HepG2 (cell line): ENCODE measurements around the gene DNAAF1. TPM values are rescaled to one million over a fixed set of nuclear protein-coding genes. Genes with fewer than 3 reads are reported as not detected.

Experiments
- AKAP8 ChIP-seq: sonication (generic); formaldehyde crosslinking; IDR thresholded peaks from 2 replicates; pipeline ENCODE4 v1.5.1; 2020; ENCODE audit warnings: mild to moderate bottlenecking, missing genetic modification reagents
- DR1 ChIP-seq: sonication (generic); formaldehyde crosslinking; IDR thresholded peaks from 2 replicates; pipeline ENCODE4 v1.8.0; 2021; ENCODE audit warnings: mild to moderate bottlenecking, missing genetic modification reagents, inconsistent platforms
- FOXC1 ChIP-seq: sonication (generic); formaldehyde crosslinking; IDR thresholded peaks from 2 replicates; pipeline ENCODE4 v1.8.0; 2022; ENCODE audit warnings: mild to moderate bottlenecking, missing genetic modification reagents, borderline replicate concordance
- FOXK2 ChIP-seq: fragments of 450-650 bp; IDR thresholded peaks from 2 replicates; pipeline ENCODE4 v1.6.1; 2016
- JUND ChIP-seq: sonication (generic); formaldehyde crosslinking; IDR thresholded peaks from 2 replicates; pipeline ENCODE4 v1.8.0; 2022; ENCODE audit warnings: mild to moderate bottlenecking, missing genetic modification reagents
- KDM2A ChIP-seq: sonication (generic); formaldehyde crosslinking; IDR thresholded peaks from 2 replicates; pipeline ENCODE4 v1.4.0; 2020; ENCODE audit warnings: low read depth, missing genetic modification reagents, borderline replicate concordance
- LCORL ChIP-seq, 2 experiments: fragments of 450-650 bp in 1 of 2; sonication (generic) in 1 of 2; formaldehyde crosslinking in 1 of 2; IDR thresholded peaks; 2 replicates each; pipeline versions ENCODE4 v1.5.0 to v1.6.1; 2017 to 2020; ENCODE audit warnings: antibody characterized with exemption in 1 of 2, missing genetic modification reagents in 1 of 2
- MATR3 ChIP-seq: sonication (generic); formaldehyde crosslinking; IDR thresholded peaks from 2 replicates; pipeline ENCODE4 v1.4.0; 2020; ENCODE audit warnings: missing genetic modification reagents
- ONECUT2 ChIP-seq: sonication (generic); formaldehyde crosslinking; IDR thresholded peaks from 2 replicates; pipeline ENCODE4 v1.4.0; 2020; ENCODE audit warnings: missing genetic modification reagents
- POLR2AphosphoS5 ChIP-seq: IDR thresholded peaks from 2 replicates; pipeline ENCODE4 v1.6.1; 2012; ENCODE audit warnings: low read depth, low read length
- RCOR2 ChIP-seq: IDR thresholded peaks from 2 replicates; pipeline ENCODE4 v1.6.1; 2016; ENCODE audit warnings: missing biosample characterization, missing genetic modification reagents
- SOX13 ChIP-seq, 3 experiments: fragments of 450-650 bp in 1 of 3; sonication (generic) in 1 of 3; formaldehyde crosslinking in 1 of 3; IDR thresholded peaks in 2 of 3; conservative IDR thresholded peaks in 1 of 3; 2 replicates each; pipeline versions ENCODE4 v1.5.0 to v1.6.1; 2016 to 2020; ENCODE audit warnings: antibody characterized with exemption in 1 of 3, mild to moderate bottlenecking in 1 of 3, missing compliant biosample characterization in 1 of 3, missing genetic modification reagents in 1 of 3, moderate library complexity in 1 of 3
- SOX6 ChIP-seq, 2 experiments: fragments of 450-650 bp in 1 of 2; sonication (generic) in 1 of 2; formaldehyde crosslinking in 1 of 2; IDR thresholded peaks; 2 replicates each; pipeline versions ENCODE4 v1.4.0 to v1.6.1; 2017 to 2020; ENCODE audit warnings: antibody characterized with exemption in 1 of 2, mild to moderate bottlenecking in 1 of 2, missing genetic modification reagents in 1 of 2
- TAF1 ChIP-seq: sonication (generic); formaldehyde crosslinking; IDR thresholded peaks from 2 replicates; pipeline ENCODE4 v1.4.0; 2020; ENCODE audit warnings: missing genetic modification reagents
- U2AF1 ChIP-seq: fragments of 200-400 bp; formaldehyde crosslinking; optimal IDR thresholded peaks from 2 replicates; pipeline ENCODE3; 2017; ENCODE audit warnings: mild to moderate bottlenecking, low read depth, low read length
- ZEB1 ChIP-seq: IDR thresholded peaks from 2 replicates; pipeline ENCODE4 v1.6.1; 2012; ENCODE audit warnings: mild to moderate bottlenecking, low read depth, inconsistent platforms; ENCODE audit not compliant: insufficient replicate concordance
- ZFAT ChIP-seq: sonication (generic); formaldehyde crosslinking; conservative IDR thresholded peaks from 2 replicates; pipeline ENCODE4 v1.8.1; 2023; ENCODE audit warnings: missing genetic modification reagents, inconsistent platforms
- ZNF143 ChIP-seq: sonication (generic); formaldehyde crosslinking; IDR thresholded peaks from 2 replicates; pipeline ENCODE4 v1.4.0; 2020; ENCODE audit warnings: missing genetic modification reagents
- ZNF224 ChIP-seq: sonication (generic); formaldehyde crosslinking; IDR thresholded peaks from 2 replicates; pipeline ENCODE4 v1.5.0; 2020; ENCODE audit warnings: mild to moderate bottlenecking, missing genetic modification reagents
- ZNF235 ChIP-seq: sonication (generic); formaldehyde crosslinking; IDR thresholded peaks from 2 replicates; pipeline ENCODE4 v1.8.1; 2023; ENCODE audit warnings: mild to moderate bottlenecking, missing genetic modification reagents, borderline replicate concordance
- ZNF484 ChIP-seq: sonication (generic); formaldehyde crosslinking; IDR thresholded peaks from 2 replicates; pipeline ENCODE4 v1.5.1; 2020; ENCODE audit warnings: mild to moderate bottlenecking, low read depth, missing genetic modification reagents, borderline replicate concordance
- ZNF550 ChIP-seq: sonication (generic); formaldehyde crosslinking; IDR thresholded peaks from 2 replicates; pipeline ENCODE4 v1.4.0; 2020; ENCODE audit warnings: mild to moderate bottlenecking, missing genetic modification reagents, borderline replicate concordance
- ZNF577 ChIP-seq: sonication (generic); formaldehyde crosslinking; IDR thresholded peaks from 2 replicates; pipeline ENCODE4 v1.4.0; 2020; ENCODE audit warnings: mild to moderate bottlenecking, low read depth, missing genetic modification reagents, borderline replicate concordance
- polyA plus RNA-seq, 8 experiments: library from polyadenylated mRNA; depleted of rRNA in 3 of 8; stranded (reverse) in 7 of 8; unstranded in 1 of 8; fragments of >200 nt; fragmentation: Illumina TruSeq in 4 of 8; extraction: Trizol in 4 of 8; gene quantifications; 2 replicates each; pipeline versions ENCODE4 v1.2.1 to v1.2.3, GENCODE V29; 2011 to 2016; ENCODE audit warnings: low read depth in 4 of 8, missing spikeins in 1 of 8, mixed read lengths in 1 of 8; ENCODE audit not compliant: insufficient read depth in 1 of 8
- total RNA-seq, 5 experiments: library from RNA; depleted of rRNA; stranded (reverse); fragments of >200 nt; fragmentation: Illumina TruSeq; extraction: Trizol; gene quantifications; 2 replicates each; pipeline ENCODE4 v1.2.3, GENCODE V29; 2016; ENCODE audit warnings: low read depth in 1 of 5
- TF ChIP-seq, protein P1 (sequence below): sonication (generic); formaldehyde crosslinking; IDR thresholded peaks from 2 replicates; pipeline ENCODE4 v1.8.0; 2022; ENCODE audit warnings: missing genetic modification reagents, mild to moderate bottlenecking, inconsistent platforms, borderline replicate concordance
- TF ChIP-seq, protein P2 (sequence below): sonication (generic); formaldehyde crosslinking; IDR thresholded peaks from 2 replicates; pipeline ENCODE4 v1.5.0; 2020; ENCODE audit warnings: mild to moderate bottlenecking, missing genetic modification reagents
- TF ChIP-seq, protein P3 (sequence below): sonication (generic); formaldehyde crosslinking; conservative IDR thresholded peaks from 2 replicates; pipeline ENCODE4 v1.8.0; 2022; ENCODE audit warnings: missing genetic modification reagents

DNAAF1 gene
- total and polyA plus RNA-seq, 2 of the 13 experiments (the other 11 are each of a cell fraction or from before 2014, with no cell fraction given), result 0.04 TPM; not detected in 1

DNA sequence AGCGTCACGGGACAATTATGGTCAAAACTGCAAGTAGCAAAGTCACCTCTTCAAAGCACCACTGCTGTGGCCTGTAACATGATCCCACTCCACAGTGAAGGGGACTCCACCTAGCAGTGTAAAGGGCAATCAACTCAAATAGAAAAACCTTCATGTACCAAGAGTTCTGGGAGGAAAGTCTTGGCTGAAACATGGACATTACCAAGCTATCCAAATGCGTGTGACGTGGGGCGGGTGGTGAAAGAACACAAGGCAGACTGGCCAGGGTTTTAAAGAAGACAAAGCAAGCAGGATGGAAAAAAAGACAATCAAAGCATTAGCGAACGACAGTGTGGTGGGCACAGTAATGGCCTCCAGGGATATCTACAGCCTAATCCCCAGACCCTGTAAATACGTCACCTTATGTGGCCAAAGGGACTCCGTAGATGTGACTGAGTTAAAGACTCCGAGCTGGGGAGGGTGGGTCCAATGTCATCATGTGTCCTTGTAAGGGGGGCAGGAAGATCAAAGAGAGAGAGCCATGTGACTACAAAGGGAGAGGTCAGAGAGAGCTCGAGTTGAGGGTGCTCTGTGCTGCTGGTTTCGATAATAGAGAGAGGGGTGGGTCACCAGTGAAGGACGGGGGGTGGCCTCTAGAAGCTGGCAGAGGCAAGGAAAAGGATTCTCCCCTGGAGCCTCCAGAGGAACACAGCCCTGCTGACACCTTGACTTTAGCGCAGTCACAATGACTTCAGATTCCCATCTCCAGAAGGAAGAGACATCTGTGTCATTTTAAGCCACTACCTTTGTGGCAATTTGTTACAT, 6.1 kb upstream of the DNAAF1 start (continued):
- TF ChIP-seq, protein P1, sequence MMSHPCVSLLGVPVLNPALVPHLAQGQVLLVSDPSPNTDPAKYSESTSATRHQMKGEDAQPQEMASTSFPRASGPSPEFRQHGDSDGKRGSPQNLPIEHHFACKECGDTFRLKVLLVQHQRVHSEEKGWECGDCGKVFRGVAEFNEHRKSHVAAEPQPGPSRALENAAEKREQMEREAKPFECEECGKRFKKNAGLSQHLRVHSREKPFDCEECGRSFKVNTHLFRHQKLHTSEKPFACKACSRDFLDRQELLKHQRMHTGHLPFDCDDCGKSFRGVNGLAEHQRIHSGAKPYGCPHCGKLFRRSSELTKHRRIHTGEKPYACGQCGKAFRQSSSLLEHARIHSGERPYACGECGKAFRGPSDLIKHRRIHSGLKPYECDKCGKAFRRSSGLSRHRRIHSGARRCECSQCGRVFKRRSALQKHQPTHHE (CRISPR knock-in tag), result no peak
- TF ChIP-seq ZNF235 (CRISPR knock-in tag) (no peak), FOXK2 (peak; percentile 14; the same call in 1 of the 2 replicates), ZNF224 (CRISPR knock-in tag) (no peak), ONECUT2 (CRISPR knock-in tag) (no peak), POLR2AphosphoS5 (peak; percentile 71), FOXC1 (CRISPR knock-in tag) (peak; percentile 83), JUND (no peak), DR1 (CRISPR knock-in tag) (no peak; the same call in 1 of the 2 replicates), ZFAT (CRISPR knock-in tag) (no peak), U2AF1 (no peak), SOX6 (IDR thresholded peaks at IDR 0.05) (no peak), SOX6 (CRISPR knock-in tag; IDR thresholded peaks at IDR 0.05) (peak; percentile 95), SOX13 (IDR thresholded peaks at IDR 0.05) (peak; percentile 86), SOX13 (CRISPR knock-in tag; conservative IDR thresholded peaks at IDR 0.05 in 1 of 2, IDR thresholded peaks at IDR 0.05 in 1 of 2) (peak in 1 of 2 experiments; percentile 89; a peak in 2 of 4 replicates), ZNF484 (no peak), AKAP8 (CRISPR knock-in tag) (no peak), ZEB1 (peak; percentile 40), ZNF577 (CRISPR knock-in tag) (no peak), ZNF550 (CRISPR knock-in tag) (0 out of 2 replicates have a peak, but pooled peaks have one; percentile 22), MATR3 (CRISPR knock-in tag) (no peak), KDM2A (CRISPR knock-in tag) (0 out of 2 replicates have a peak, but pooled peaks have one; percentile 62), RCOR2 (CRISPR knock-in tag) (no peak), LCORL (IDR thresholded peaks at IDR 0.05) (no peak), LCORL (CRISPR knock-in tag; IDR thresholded peaks at IDR 0.05) (peak; percentile 71), ZNF143 (CRISPR knock-in tag) (no peak), TAF1 (CRISPR knock-in tag) (peak; percentile 32; the same call in 1 of the 2 replicates)
- TF ChIP-seq, protein P2, sequence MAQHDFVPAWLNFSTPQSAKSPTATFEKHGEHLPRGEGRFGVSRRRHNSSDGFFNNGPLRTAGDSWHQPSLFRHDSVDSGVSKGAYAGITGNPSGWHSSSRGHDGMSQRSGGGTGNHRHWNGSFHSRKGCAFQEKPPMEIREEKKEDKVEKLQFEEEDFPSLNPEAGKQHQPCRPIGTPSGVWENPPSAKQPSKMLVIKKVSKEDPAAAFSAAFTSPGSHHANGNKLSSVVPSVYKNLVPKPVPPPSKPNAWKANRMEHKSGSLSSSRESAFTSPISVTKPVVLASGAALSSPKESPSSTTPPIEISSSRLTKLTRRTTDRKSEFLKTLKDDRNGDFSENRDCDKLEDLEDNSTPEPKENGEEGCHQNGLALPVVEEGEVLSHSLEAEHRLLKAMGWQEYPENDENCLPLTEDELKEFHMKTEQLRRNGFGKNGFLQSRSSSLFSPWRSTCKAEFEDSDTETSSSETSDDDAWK (CRISPR knock-in tag), result no peak
- TF ChIP-seq, protein P3, sequence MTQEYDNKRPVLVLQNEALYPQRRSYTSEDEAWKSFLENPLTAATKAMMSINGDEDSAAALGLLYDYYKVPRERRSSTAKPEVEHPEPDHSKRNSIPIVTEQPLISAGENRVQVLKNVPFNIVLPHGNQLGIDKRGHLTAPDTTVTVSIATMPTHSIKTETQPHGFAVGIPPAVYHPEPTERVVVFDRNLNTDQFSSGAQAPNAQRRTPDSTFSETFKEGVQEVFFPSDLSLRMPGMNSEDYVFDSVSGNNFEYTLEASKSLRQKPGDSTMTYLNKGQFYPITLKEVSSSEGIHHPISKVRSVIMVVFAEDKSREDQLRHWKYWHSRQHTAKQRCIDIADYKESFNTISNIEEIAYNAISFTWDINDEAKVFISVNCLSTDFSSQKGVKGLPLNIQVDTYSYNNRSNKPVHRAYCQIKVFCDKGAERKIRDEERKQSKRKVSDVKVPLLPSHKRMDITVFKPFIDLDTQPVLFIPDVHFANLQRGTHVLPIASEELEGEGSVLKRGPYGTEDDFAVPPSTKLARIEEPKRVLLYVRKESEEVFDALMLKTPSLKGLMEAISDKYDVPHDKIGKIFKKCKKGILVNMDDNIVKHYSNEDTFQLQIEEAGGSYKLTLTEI (CRISPR knock-in tag), result no peak
